Measurements from ENCODE around the gene USP40. TPM values are rescaled to one million over a fixed set of nuclear protein-coding genes. Genes with fewer than 3 reads are reported as not detected.

USP40 gene
- total RNA-seq, 2 experiments from 2014 or later: 5.5 to 6.0 TPM

- H3K4me1 Mint-ChIP-seq: peaks cover 13% of the 10 kb centered on the region
- CTCF ChIA-PET: no interaction called here
- no peak for DNase-seq
- POLR2A ChIA-PET: no interaction called here
- H3K4me3 Mint-ChIP-seq: no peak overlapping the region
- H3K27me3 Mint-ChIP-seq: no peaks in the 10 kb centered on the region
- no peaks in the 10 kb centered on the region for H3K9me3 Mint-ChIP-seq
- H3K36me3 Mint-ChIP-seq (ENCODE audit: low read depth): peaks cover 1% of the 10 kb centered on the region
- no peak overlapping the region for H3K27ac Mint-ChIP-seq
Measured at GRCh38 chr2:233544200-233544610, 22.4 kb downstream of the USP40 start.

DNA sequence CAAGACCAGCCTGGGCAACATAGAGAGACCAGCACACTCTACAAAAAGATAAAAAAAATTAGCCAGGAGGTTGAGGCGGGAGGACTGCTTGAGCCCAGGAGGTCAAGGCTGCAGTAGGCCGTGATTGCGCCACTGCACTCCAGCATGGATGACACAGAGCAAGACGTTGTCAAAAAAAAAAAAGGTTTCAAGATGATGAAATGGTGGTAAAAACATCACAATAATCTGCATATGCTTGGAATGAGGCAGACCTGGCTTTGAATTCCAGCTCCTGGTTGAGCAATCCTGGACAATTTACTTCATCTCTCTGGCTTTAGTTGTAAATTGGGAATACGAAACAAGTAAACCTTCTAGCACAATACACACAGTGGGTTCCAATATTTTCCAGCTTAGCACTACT, 24.1 kb downstream of the USP40 start:
- no peak overlapping the region for H3K4me3 Mint-ChIP-seq
- H3K4me1 Mint-ChIP-seq: peaks cover 13% of the 10 kb centered on the region
- H3K27me3 Mint-ChIP-seq: no peaks in the 10 kb centered on the region
- H3K27ac Mint-ChIP-seq: no peak overlapping the region
- H3K36me3 Mint-ChIP-seq (ENCODE audit: low read depth): peaks cover 1% of the 10 kb centered on the region
- H3K9me3 Mint-ChIP-seq: no peaks in the 10 kb centered on the region
- ChIA-PET CTCF (no interaction called here), POLR2A (no interaction called here)
- no peak for DNase-seq

GRCh38 chr2:233538741-233539140, 27.8 kb downstream of the USP40 start:
- no peaks in the 10 kb centered on the region for H3K9me3 Mint-ChIP-seq
- no peaks in the 10 kb centered on the region for H3K36me3 Mint-ChIP-seq (ENCODE audit: low read depth)
- H3K4me1 Mint-ChIP-seq: no peaks in the 10 kb centered on the region
- DNase-seq: no peak
- no peaks in the 10 kb centered on the region for H3K27me3 Mint-ChIP-seq
- H3K27ac Mint-ChIP-seq: no peak overlapping the region
- ChIA-PET CTCF (interaction anchor here (0.6 to 1.4 kb wide), 2 partner anchors 9 to 239 kb away, joined by 3 to 5 read pairs; partner anchors contain the start of gene MROH2A), POLR2A (no interaction called here)
- no peak overlapping the region for H3K4me3 Mint-ChIP-seq

- Mint-ChIP-seq H3K27ac (no peak overlapping the region), H3K4me3 (no peak overlapping the region), H3K36me3 (ENCODE audit: low read depth) (no peaks in the 10 kb centered on the region), H3K27me3 (no peaks in the 10 kb centered on the region), H3K9me3 (no peaks in the 10 kb centered on the region), H3K4me1 (no peaks in the 10 kb centered on the region)
- ChIA-PET CTCF (no interaction called here), POLR2A (no interaction called here)
- DNase-seq: no peak
Measured at GRCh38 chr2:233535271-233535670, 31.3 kb downstream of the USP40 start.

DNA sequence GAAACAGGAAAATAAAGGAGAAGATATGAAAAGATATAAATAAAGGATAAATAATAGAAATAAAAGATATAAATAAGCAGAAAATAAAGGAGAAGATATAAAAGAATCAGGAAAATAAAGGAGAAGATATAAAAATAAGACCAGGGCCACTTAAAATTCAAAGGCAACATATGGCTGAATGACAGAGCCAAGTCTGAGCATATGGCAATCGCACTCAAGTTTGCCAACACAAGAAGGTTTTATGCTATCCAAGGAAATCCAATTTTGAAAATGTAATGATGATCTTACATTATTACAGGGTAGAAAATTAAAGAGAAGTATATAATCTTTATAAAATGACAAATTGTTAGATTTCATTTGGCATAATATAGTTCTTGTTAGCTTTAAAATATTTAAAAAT, 33.6 kb downstream of the USP40 start:
- H3K27me3 Mint-ChIP-seq: no peaks in the 10 kb centered on the region
- H3K36me3 Mint-ChIP-seq (ENCODE audit: low read depth): no peaks in the 10 kb centered on the region
- POLR2A ChIA-PET: no interaction called here
- H3K4me3 Mint-ChIP-seq: no peak overlapping the region
- CTCF ChIA-PET: no interaction called here
- no peaks in the 10 kb centered on the region for H3K4me1 Mint-ChIP-seq
- H3K27ac Mint-ChIP-seq: no peak overlapping the region
- no peaks in the 10 kb centered on the region for H3K9me3 Mint-ChIP-seq
- no peak for DNase-seq

DNA sequence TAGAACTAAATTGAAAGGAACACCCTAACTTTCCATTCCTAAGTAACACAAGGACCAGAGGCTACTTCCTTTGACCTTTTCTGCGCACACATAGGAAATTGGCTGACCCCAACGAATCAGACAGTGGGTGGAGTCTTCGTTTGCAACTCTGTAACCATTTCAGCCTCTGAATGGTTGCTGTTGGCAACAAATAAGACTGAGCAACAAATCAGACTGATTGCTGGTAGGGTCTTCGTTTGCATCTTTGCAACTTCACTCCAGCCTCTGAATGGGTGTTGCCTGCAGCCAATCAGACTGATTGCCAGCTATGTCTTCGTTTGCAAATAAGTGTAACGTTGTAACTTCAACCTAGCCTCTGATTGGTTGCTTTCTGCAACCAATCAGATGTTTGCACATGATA, 34.6 kb downstream of the USP40 start:
- CTCF ChIA-PET: no interaction called here
- H3K36me3 Mint-ChIP-seq (ENCODE audit: low read depth): no peaks in the 10 kb centered on the region
- no peaks in the 10 kb centered on the region for H3K27me3 Mint-ChIP-seq
- no peak overlapping the region for H3K4me3 Mint-ChIP-seq
- H3K9me3 Mint-ChIP-seq: no peaks in the 10 kb centered on the region
- DNase-seq: no peak
- POLR2A ChIA-PET: no interaction called here
- no peaks in the 10 kb centered on the region for H3K4me1 Mint-ChIP-seq
- no peak overlapping the region for H3K27ac Mint-ChIP-seq

- H3K9me3 Mint-ChIP-seq: no peaks in the 10 kb centered on the region
- no peaks in the 10 kb centered on the region for H3K36me3 Mint-ChIP-seq (ENCODE audit: low read depth)
- CTCF ChIA-PET: no interaction called here
- no peak for DNase-seq
- H3K27ac Mint-ChIP-seq: no peak overlapping the region
- no peak overlapping the region for H3K4me3 Mint-ChIP-seq
- POLR2A ChIA-PET: no interaction called here
- H3K27me3 Mint-ChIP-seq: no peaks in the 10 kb centered on the region
- H3K4me1 Mint-ChIP-seq: no peaks in the 10 kb centered on the region
Measured at GRCh38 chr2:233530381-233530780, 36.2 kb downstream of the USP40 start.

DNA sequence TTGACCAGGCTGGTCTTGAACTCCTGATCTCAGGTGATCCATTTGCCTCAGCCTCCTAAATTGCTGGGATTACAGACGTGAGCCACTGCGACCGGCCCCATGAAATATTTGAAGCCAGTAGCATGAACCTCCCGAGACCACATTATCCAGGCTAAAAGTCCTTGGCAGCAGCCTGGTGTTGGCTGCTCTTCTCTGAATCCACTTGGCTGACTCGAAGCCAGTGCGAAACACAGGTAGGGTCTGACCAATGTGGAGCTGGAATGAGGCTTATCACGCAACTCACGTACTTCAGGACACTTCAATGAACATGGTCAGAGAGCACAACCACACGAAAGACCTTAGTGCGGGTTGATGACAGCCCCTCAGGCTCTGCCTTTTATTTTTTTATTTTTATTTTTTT, 38.4 kb downstream of the USP40 start:
- Mint-ChIP-seq H3K36me3 (ENCODE audit: low read depth) (no peaks in the 10 kb centered on the region), H3K27ac (no peak overlapping the region), H3K4me1 (no peaks in the 10 kb centered on the region), H3K9me3 (no peaks in the 10 kb centered on the region), H3K4me3 (no peak overlapping the region), H3K27me3 (no peaks in the 10 kb centered on the region)
- DNase-seq: no peak
- ChIA-PET POLR2A (no interaction called here), CTCF (no interaction called here)

DNA sequence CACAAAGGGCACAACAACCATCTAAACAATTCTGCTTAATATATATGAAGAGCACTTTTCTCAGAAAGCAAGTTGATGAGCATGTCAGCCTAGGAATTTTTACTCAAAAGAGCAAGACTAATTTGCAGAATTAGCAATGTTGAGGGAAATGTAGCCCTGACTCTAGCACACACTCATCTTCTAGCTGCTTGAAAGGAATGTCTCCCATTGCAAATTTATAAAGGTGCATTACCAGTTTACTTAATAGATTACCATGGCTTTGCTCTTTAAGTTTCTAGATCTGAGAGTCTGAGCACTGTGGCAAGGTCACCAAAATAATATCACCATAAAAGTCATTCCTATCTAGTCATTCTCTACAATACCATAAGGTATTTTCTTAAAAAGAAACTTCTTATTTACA, 40.8 kb downstream of the USP40 start:
- Mint-ChIP-seq H3K27ac (no peak overlapping the region), H3K4me3 (no peak overlapping the region), H3K36me3 (ENCODE audit: low read depth) (no peaks in the 10 kb centered on the region), H3K9me3 (no peaks in the 10 kb centered on the region), H3K27me3 (no peaks in the 10 kb centered on the region), H3K4me1 (no peaks in the 10 kb centered on the region)
- CTCF ChIA-PET: interaction anchor here (1.1 kb wide), 1 partner anchor 48 kb away, joined by 3 read pairs; no protein-coding TSS in a partner anchor
- no peak for DNase-seq
- POLR2A ChIA-PET: no interaction called here

GRCh38 chr2:233519787-233520611, 46.6 kb downstream of the USP40 start:
- no peaks in the 10 kb centered on the region for H3K4me1 Mint-ChIP-seq
- H3K36me3 Mint-ChIP-seq (ENCODE audit: low read depth): no peaks in the 10 kb centered on the region
- no peak overlapping the region for H3K4me3 Mint-ChIP-seq
- H3K27ac Mint-ChIP-seq: no peak overlapping the region
- DNase-seq: no peak
- H3K27me3 Mint-ChIP-seq: no peaks in the 10 kb centered on the region
- ChIA-PET CTCF (no interaction called here), POLR2A (no interaction called here)
- H3K9me3 Mint-ChIP-seq: no peaks in the 10 kb centered on the region

- CTCF ChIA-PET: no interaction called here
- H3K36me3 Mint-ChIP-seq (ENCODE audit: low read depth): no peaks in the 10 kb centered on the region
Measured at GRCh38 chr2:233513953-233514655, 52.5 kb downstream of the USP40 start.

DNA sequence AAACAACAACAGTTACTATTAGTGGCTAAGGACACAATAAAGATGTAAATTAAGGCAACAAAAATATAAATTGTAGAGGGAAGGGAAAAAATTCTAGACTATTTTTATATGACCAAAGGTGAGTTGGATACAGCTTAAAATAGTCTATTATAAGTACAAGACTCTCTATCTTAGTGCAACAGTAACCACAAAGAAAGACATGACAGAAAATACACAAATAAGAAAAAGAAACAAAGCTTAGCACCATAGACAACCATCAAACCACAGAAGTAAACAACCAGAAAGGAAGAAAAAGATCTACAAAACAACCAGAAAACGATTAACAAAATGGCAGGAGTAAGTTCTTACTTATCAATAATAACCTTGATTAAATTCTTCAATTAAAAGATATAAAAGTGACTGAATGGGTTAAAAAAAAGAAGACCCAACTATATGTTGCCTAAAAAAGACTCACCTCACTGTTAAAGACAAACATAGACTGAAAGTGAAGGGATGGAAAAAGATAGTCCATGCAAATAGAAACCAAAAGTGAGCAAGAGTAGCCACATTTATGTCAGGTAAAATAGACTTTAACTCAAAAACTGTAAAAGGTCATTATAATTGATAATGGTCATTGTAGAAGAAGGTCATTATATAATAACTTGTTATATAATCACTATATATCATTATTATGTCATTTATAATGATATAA, 62.5 kb downstream of the USP40 start:
- no peak overlapping the region for H3K27ac Mint-ChIP-seq
- no peak for DNase-seq
- peaks cover 33% of the 10 kb centered on the region for H3K9me3 Mint-ChIP-seq
- H3K4me3 Mint-ChIP-seq: no peak overlapping the region
- H3K36me3 Mint-ChIP-seq (ENCODE audit: low read depth): peaks cover 32% of the 10 kb centered on the region
- H3K4me1 Mint-ChIP-seq: peaks cover 15% of the 10 kb centered on the region
- ChIA-PET POLR2A (no interaction called here), CTCF (interaction anchor here (1.5 kb wide), 1 partner anchor 69 kb away, joined by 4 read pairs; no protein-coding TSS in a partner anchor)
- no peaks in the 10 kb centered on the region for H3K27me3 Mint-ChIP-seq

More at GRCh38 chr2:233513953-233514655, 52.5 kb downstream of the USP40 start:
- no peak overlapping the region for H3K27ac Mint-ChIP-seq
- no peak overlapping the region for H3K4me3 Mint-ChIP-seq
- no peaks in the 10 kb centered on the region for H3K4me1 Mint-ChIP-seq
- POLR2A ChIA-PET: interaction anchor here (0.6 kb wide), 1 partner anchor 297 kb away, joined by 4 read pairs; no protein-coding TSS in a partner anchor
- H3K9me3 Mint-ChIP-seq: no peaks in the 10 kb centered on the region
- no peak for DNase-seq
- no peaks in the 10 kb centered on the region for H3K27me3 Mint-ChIP-seq

DNA sequence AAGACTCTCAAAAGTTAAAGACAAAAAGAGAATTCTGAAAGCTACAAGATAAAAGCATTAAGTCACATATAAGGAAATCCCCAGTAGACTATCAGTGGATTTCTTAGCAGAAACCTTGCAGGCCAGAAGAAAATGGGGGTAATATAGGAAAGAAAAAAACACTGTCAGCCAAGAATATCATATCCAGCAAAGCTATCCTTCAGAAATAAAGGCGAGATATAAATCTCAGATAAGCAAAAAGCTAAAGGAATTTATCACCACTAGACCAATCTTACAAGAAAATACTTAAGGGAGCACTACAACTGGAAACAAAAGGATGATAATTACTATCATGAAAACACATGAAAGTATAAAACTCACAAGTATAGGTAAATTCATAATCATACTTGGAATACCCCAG, 63.1 kb downstream of the USP40 start:
- H3K9me3 Mint-ChIP-seq: peaks cover 33% of the 10 kb centered on the region
- peaks cover 15% of the 10 kb centered on the region for H3K4me1 Mint-ChIP-seq
- H3K27ac Mint-ChIP-seq: no peak overlapping the region
- H3K4me3 Mint-ChIP-seq: no peak overlapping the region
- H3K36me3 Mint-ChIP-seq (ENCODE audit: low read depth): peaks cover 32% of the 10 kb centered on the region
- no peak for DNase-seq
- POLR2A ChIA-PET: no interaction called here
- CTCF ChIA-PET: interaction anchor here (1.5 kb wide), 1 partner anchor 70 kb away, joined by 4 read pairs; no protein-coding TSS in a partner anchor
- no peaks in the 10 kb centered on the region for H3K27me3 Mint-ChIP-seq

Data from activated CD4-positive, alpha-beta T cell treated with anti-CD3 and anti-CD28 coated beads, Interleukin-2, amount 10 ng/mL, durations not matched to agents 7 days and 5 days (primary cell).